Amygdala (tissue), 56 donors: ENCODE measurements around the gene SETDB1.
"Not testable (repeated sequence)": the region's sequence is repeated elsewhere in the genome, so short reads cannot be mapped to it uniquely, and the experiment has no call there.

Experiments used
- DNase-seq, 56 donors: peaks; one replicate each; lab custom pipeline; 2025; lab: John Stamatoyannopoulos, UW

The SETDB1 gene

DNA sequence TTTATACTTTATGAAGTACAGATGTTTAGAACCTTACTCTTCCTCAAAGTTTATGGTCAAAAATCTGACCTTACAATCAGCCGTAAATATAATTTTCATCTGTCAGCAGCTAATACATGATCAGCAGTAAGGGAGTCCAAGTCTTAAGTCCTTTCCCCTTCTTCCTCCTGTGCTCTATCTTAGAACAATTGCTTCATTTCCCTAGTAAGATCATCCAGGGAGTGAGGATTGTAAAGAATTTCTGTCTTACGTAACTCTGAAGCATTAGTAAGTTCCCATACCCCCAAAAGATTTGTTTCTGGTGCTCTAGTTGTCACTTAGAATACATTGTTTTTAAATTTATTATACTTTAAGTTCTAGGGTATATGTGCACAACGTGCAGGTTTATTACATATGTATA is 2.1 kb downstream of the SETDB1 start:
- DNase-seq, result no peak

DNA sequence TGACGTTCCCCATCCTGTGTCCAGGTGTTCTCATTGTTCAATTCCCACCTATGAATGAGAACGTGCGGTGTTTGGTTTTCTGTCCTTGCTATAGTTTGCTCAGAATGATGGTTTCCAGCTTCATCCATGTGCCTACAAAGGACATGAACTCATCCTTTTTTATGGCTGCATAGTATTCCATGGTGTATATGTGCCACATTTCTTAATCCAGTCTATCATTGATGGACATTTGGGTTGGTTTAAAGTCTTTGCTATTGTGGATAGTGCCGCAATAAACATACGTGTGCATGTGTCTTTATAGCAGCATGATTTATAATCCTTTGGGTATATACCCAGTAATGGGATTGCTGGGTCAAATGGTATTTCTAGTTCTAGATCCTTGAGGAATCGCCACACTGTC is 2.6 kb downstream of the SETDB1 start:
- DNase-seq, result not testable (repeated sequence)

DNA sequence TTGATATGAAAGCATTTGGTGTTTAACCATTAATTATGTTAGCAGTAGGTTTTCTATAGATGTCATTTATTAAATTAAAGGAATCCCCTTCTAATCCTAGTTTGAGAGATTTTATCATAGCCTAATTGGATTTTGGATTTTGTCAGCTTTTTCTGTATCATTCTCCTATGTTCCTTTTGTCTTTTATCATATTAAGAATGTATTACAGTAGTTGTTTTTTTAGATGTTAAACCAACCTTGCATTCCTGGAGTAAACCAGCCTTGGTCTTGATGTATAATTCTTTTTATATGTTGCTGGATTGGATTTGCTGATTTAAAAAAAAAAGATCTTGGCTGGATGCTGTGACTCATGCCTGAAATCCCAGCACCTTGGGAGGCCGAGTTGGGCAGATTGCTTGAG is 5.6 kb downstream of the SETDB1 start:
- DNase-seq, result no peak

DNA sequence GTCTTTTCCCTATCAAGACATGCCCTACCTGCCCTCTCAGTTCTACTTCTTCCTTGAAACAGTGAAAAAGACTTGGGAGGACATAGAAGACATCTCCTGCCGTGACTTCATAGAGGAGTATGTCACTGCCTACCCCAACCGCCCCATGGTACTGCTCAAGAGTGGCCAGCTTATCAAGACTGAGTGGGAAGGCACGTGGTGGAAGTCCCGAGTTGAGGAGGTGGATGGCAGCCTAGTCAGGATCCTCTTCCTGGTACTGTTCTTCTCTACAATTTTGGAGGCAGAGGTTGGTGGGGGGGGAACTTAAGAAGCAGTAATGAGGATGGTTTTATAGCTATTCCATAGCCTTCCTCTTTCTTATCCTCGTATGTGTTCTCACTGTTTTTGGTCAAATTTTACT is 18.7 kb downstream of the SETDB1 start:
- DNase-seq, result no peak

DNA sequence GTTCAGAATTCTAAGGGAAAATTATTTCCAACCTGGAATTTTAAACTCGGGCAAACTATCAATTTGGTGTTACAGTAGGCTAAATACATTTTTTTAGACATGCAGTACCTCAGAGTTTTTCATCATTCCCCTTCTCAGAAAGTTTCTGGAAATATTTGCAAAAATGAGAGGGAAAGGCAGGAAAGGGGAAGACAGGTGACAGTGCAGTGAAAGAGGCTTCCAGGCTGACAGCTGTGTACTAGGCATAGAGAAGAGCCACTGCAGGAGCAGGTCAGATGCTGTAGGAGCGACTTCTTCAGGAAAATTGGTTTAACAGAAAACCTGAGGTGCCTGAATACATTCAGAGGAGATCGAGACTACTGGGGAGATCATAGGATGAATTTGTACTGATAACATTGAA is 28.5 kb downstream of the SETDB1 start:
- DNase-seq, result no peak

DNA sequence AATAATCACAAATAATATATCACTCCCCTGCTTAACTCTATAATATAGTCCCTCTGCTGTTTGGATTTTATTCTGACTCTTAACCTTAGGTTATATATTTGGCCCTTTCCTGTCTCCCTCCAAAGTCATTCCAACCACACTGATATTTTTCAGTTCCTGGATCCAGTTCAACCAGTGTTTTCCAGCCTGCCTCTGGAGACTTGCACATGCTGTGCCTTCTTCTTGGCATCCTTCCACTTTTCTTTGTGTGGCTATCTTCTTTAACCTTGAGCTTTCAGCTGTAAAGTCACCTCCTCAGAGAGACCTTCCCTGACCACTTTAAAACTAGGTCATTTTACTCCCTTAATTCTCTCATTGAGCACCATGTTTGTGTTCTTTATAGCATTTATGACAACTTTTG is 29.1 kb downstream of the SETDB1 start:
- DNase-seq, result no peak

DNA sequence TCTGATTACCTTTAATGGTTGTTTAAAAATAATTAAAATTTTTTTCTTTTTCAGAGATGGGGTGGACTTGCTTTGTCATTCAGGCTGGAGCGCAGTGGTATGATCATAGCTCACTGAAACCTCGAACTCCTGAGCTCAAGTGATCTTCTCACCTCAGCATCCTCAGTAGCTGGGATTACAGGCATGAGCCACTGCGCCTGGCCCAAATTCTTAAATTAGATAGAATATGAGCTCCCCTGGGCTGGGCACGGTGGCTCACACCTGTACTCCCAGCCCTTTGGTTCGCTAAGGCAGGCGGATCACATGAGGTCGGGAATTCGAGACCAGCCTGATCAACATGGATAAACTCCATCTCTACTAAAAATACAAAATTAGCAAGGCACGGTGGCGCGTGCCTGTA is 31.5 kb downstream of the SETDB1 start:
- no peak for DNase-seq

DNA sequence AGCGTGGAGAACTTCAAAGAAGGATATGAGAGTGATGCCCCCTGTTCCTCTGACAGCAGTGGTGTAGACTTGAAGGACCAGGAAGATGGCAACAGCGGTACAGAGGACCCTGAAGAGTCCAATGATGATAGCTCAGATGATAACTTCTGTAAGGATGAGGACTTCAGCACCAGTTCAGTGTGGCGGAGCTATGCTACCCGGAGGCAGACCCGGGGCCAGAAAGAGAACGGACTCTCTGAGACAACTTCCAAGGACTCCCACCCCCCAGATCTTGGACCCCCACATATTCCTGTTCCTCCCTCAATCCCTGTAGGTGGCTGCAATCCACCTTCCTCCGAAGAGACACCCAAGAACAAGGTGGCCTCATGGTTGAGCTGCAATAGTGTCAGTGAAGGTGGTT is 34.5 kb downstream of the SETDB1 start:
- no peak for DNase-seq

DNA sequence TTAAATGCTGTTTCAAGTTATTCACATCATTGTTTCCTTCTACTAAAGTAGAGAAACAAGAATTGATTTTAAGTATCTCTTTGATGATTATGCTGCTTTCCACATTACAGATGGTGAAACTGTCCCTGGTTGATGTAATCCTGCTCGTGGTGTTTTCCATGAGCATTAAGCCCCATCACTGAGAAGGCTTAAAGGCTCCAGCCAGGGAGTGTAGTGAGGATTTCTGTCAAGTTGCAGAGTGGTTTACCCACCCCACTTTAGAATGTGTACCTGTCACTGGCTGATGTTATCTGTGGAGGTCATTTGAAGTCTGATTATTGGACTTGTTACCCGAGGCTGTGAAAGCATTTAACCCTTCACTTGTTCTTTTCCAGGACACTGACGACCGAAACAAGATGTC is 35.6 kb downstream of the SETDB1 start:
- no peak for DNase-seq

DNA sequence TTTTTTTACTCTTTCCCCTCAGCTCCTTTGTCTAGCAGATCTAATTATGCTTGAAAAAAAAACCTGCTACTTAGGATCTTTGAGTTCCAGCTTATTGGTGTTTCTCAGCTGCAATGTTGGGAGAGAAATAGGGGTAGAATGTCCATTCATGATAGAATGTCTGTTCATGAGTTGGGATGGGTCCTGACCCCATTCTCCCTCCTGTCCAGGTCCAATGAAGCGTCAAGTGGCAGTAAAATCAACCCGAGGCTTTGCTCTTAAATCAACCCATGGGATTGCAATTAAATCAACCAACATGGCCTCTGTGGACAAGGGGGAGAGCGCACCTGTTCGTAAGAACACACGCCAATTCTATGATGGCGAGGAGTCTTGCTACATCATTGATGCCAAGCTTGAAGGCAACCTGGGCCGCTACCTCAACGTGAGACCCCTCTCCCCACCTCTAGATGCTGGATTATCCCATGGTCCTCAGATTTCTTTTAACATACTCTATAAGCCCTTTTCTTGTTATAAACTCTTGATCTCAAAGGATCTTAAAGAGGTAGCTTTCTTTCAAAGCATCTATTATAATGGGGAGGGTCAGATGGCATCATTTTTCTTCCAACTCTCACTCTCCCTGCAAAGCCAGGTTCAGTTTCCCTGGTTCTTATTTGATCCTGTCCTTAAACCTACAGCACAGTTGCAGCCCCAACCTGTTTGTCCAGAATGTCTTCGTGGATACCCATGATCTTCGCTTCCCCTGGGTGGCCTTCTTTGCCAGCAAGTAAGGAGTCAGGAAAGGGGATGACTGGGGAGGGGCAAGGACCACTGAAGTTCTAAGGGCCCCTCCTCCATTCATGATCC is 37.4 kb downstream of the SETDB1 start:
- no peak for DNase-seq

DNA sequence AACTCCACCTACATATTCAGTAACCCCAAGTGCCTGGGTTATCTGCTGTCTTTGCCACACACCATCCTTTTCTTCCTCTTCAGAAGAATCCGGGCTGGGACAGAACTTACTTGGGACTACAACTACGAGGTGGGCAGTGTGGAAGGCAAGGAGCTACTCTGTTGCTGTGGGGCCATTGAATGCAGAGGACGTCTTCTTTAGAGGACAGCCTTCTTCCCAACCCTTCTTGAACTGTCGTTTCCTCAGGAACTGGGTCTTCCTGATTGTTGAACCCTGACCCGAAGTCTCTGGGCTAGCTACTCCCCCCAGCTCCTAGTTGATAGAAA is 38.0 kb downstream of the SETDB1 start:
- no peak for DNase-seq

DNA sequence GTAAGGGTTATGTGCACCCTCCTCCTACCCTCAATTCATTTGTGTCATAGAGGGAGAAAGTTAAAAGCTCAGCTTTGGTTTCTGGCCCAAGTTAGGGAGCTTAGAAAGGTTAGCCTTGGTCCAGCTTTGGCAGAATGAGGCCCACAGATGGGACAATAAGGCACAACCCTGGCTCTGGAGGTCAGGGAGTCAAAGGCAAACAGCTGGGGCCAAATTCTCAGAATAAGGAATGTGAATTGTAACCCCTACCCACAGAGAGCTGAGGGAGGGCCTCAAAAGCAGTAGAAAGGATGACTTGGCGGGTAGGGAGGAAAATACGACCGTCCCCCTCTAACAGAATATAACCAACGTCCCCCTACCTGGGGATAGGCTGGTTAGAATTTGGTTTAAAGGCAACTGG is 39.4 kb downstream of the SETDB1 start:
- DNase-seq, result no peak

DNA sequence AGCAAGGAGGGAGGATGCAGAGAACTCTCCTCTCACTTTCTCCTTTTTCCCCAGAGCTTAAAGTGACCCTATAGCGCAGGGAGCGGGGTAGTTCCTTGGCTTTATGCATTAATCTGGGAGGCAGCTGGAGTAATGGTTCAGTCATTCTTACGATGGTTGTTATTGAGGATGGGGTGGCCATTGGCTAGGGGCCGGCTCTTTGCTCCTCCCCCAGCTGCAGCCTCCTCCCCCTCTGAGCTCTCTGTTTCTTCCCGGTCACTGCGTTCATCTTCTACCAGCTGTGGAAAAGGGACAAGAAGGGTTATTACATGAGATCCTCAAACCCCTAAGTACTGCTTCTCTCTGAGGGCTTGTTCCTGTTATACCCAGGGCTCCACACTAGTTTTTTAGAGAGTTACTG is 39.8 kb downstream of the SETDB1 start:
- peak in 17 of 56 donors; percentile 4 to 46 (median 22) for DNase-seq

DNA sequence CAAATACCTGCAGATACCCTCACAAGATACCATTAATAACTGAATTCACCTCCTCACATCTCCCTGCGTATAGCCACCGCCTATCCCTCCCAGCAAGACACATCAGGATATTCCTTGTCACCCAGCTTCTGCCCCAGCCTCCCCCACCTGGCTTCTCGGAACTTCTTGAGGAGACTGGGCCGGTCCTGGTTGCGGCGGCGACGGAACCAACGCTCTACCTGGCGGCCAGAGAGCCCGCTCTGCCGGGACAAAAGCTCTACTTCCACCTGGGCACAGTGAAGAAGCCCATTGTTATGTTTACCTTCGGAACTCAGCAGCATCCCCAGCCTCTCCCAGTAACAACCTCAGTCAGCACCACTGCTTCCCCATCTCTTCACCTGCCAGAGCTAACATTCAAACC is 41.8 kb downstream of the SETDB1 start:
- no peak for DNase-seq

DNA sequence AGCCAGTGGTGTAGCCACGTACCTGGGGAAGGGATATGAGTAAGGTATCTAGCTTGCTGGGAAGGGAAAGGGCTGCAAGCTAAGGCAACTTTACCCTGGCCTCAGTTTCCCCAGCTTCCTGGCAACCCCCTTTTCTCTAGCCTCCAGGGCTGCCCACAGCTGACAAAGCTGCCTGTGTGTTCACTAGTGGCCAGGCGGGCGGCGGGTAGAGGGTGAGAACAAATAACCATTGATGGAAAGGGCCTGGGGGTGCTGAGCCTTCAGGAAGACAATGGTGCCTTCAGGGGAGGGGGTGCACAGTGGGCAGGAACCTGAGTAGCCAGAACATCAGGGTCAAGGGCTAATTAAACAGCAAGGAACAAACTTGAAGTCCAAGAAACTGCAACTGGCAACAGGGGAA is 42.3 kb downstream of the SETDB1 start:
- peak in 50 of 56 donors; percentile 7 to 87 (median 47) for DNase-seq

DNA sequence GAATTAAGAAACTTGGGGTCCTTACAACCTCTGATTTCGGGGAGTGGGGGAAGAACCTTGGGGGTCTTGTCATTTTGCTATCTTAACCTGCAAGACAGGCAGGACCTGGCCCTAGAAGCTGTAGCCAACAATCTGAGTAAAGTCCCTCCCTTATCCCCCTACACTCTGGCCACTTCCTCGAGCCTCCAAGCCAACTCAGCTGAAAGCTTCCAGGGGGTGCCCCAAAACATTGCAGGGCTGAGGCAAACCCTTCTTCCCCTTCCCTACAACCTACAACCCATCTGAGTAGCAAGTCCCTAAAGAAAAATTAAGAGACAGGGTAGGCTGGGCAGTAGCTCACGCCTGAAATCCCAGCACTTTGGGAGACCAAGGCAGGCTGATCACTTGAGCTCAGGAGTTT is 43.5 kb downstream of the SETDB1 start:
- DNase-seq, result no peak

DNA sequence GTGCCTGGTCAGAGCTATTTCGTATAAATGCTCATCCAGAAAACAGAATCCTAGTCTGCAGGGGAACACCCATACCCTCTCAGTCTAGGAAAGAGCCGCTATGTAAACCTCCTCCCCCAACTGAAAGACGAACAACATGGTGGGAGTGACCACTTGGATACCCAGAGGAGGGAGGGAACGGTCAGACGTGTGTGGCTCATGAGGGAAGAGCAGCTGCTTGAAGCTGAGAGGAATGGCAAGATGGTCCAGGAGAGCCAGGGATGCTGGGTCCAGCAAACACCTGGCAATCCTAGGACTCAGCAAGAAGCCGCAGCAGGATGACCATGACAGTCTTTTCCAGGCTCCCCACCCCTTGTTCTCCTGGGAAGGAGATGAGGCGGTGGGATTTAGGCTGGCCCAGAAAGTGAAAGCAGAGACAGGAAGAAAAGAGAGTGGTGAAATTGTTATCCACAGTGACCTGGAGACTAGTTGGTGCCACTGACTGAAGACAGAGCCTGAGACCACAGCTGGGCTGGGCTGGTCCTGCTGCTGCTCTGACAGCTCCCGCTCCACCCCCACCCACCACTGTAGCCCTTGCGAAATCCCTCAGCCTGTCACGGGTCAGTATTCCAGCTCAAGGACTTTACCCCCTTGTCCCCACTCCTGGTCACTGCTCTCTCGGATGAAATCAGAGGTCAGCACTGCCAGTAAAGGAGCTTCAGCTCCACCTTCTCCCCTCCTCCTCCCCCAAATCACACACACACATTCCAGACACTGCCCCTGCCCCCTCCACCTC is 44.8 kb downstream of the SETDB1 start:
- peak in 24 of 56 donors; percentile 6 to 40 (median 24) for DNase-seq

DNA sequence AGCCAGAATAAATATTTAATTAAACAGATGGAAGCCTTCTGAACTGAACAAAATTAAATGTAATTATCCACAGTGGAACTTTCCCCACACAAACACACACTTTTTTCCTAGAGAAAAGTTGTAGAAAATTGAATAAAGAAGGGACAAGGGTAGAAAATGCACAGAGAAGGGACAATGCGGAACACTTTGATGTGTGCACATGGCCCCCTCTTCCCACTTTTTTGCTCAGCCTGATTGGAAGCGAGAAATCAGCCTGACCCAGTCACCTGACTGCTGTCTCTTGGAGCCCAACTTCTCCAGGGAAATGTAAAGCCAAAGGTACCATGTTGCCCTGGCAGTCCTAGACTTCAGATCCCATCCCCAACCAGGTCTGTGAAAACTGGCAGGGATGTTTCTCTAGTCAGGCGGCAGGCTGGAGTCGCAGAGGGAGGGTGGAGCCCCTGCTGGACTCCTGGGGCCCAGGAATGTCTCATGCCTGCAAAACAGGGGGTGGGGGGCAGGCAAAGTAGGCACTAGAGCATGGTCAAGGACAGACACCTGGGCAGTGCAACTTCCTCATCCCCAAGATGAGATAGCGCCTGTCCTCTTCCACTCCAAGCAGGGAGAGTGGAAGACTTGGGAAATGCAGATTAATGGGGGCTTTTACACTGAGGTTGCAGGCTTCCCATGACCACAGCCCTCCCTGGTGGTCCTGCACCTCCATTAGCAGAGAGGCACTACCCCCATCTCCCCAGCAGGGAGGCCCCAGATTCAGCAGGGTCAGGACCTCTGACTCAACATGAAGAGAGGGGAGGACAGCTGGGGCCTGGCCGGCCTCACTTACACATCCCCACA is 45.6 kb downstream of the SETDB1 start:
- peak in 1 of 56 donors; percentile 5 for DNase-seq

DNA sequence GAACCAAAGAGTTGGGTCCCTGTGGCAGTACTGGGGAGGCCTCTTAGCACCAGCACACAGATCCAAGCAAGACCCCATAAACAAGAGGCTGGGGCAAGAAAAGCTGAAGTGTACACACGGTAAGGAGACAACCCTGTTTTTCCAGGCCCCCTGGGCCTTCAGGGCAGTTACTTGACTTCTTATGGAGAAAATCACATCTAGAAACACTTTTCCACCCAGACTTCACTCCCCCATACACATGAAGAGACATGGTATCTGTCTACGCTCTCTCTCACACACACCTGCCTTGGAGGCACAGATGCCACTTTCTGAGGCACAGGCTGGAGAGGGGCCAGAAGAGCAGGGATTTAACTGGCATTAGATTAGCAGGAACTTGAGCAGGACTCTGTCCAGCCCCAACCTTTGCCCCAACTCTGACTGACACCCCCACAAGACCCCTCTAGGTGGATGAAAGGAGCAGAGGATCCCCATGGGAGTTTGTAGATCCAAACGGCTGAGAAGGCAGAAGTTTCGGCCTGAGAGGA is 46.3 kb downstream of the SETDB1 start:
- DNase-seq, result no peak

DNA sequence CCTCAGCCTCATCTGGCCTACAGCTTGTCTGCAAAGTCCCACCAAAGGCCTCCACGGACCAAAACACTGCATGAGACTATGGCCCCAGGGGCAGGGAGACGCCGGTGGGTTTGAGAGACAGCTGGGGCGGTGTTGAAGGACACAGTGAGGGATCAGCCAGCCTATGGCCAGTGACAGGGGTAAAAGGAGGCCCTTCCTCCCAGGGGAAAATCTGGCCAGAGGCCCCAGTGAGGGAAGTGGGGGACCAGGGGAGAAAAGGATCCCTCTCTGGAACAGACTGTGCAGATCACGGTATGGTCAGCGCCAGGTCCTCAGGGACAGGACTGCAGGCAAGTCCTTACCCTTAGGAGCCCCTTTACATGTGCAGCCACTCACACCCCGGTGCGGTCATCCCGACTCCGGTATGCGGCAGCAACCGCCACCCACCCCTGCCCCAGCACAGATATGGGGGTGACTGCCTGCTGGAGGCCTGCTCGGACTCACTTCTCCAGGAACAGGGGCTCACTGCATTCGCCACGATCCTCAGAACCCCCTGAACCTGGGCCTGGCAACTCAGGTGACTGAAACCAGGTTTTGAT is 47.2 kb downstream of the SETDB1 start:
- DNase-seq, result peak in 5 of 56 donors; percentile 20 to 54 (median 44)
